HepG2 (cell line): ENCODE measurements around the gene SLC38A2. TPM values are rescaled to one million over a fixed set of nuclear protein-coding genes. Genes with fewer than 3 reads are reported as not detected.

Source experiments
- BCLAF1 ChIP-seq: fragments of 450-650 bp; IDR thresholded peaks from 2 replicates; pipeline ENCODE4 v1.6.1; 2017; ENCODE audit warnings: mild to moderate bottlenecking
- CBX1 ChIP-seq: IDR thresholded peaks from one replicate; pipeline ENCODE4 v1.6.1; 2016; ENCODE audit warnings: antibody characterized with exemption, low read depth
- CCDC6 ChIP-seq: sonication (generic); formaldehyde crosslinking; IDR thresholded peaks from 2 replicates; pipeline ENCODE4 v1.8.1; 2022; ENCODE audit warnings: mild to moderate bottlenecking, missing genetic modification reagents, moderate library complexity
- CREM ChIP-seq, 2 experiments: sonication (generic) in 1 of 2; formaldehyde crosslinking in 1 of 2; IDR thresholded peaks; 2 replicates each; pipeline versions ENCODE4 v1.4.0 to v1.6.1; 2016 to 2020; ENCODE audit warnings: antibody characterized with exemption in 1 of 2, mild to moderate bottlenecking in 1 of 2, missing genetic modification reagents in 1 of 2
- DBP ChIP-seq: sonication (generic); formaldehyde crosslinking; IDR thresholded peaks from 2 replicates; pipeline ENCODE4 v1.4.0; 2020; ENCODE audit warnings: missing genetic modification reagents; ENCODE audit errors: not compliant biosample characterization
- HHEX ChIP-seq: IDR thresholded peaks from 2 replicates; pipeline ENCODE4 v1.6.1; 2016; ENCODE audit warnings: control low read depth
- HNRNPLL ChIP-seq: fragments of 200-400 bp; formaldehyde crosslinking; IDR thresholded peaks from 2 replicates; pipeline ENCODE4 v1.6.1; 2017; ENCODE audit warnings: mild to moderate bottlenecking, low read depth, low read length; ENCODE audit not compliant: poor library complexity, severe bottlenecking
- HOMEZ ChIP-seq: IDR thresholded peaks from 2 replicates; pipeline ENCODE4 v1.6.1; 2016; ENCODE audit warnings: low read depth
- IRX3 ChIP-seq: sonication (generic); formaldehyde crosslinking; IDR thresholded peaks from 2 replicates; pipeline ENCODE4 v1.8.1; 2023; ENCODE audit warnings: mild to moderate bottlenecking, low read depth, missing genetic modification reagents, borderline replicate concordance
- KDM3A ChIP-seq: IDR thresholded peaks from 2 replicates; pipeline ENCODE4 v1.6.1; 2018; ENCODE audit warnings: low read depth, missing compliant biosample characterization
- MED8 ChIP-seq: sonication (generic); formaldehyde crosslinking; IDR thresholded peaks from 2 replicates; pipeline ENCODE4 v1.8.1; 2023; ENCODE audit warnings: mild to moderate bottlenecking, missing genetic modification reagents; ENCODE audit not compliant: insufficient replicate concordance
- NFKBIZ ChIP-seq: IDR thresholded peaks from 2 replicates; pipeline ENCODE4 v1.6.1; 2018; ENCODE audit warnings: missing genetic modification reagents, missing compliant biosample characterization
- RORA ChIP-seq: sonication (generic); formaldehyde crosslinking; IDR thresholded peaks from 2 replicates; pipeline ENCODE4 v1.5.0; 2020; ENCODE audit warnings: mild to moderate bottlenecking, missing genetic modification reagents, moderate library complexity
- TCF12 ChIP-seq, 2 experiments: fragments of 450-650 bp in 1 of 2; sonication (generic) in 1 of 2; formaldehyde crosslinking in 1 of 2; IDR thresholded peaks; 2 replicates each; pipeline versions ENCODE4 v1.6.1 to v1.8.0; 2017 to 2022; ENCODE audit warnings: antibody characterized with exemption in 1 of 2, mild to moderate bottlenecking in 1 of 2, missing genetic modification reagents in 1 of 2, moderate library complexity in 1 of 2
- ZNF512B ChIP-seq: sonication (generic); formaldehyde crosslinking; IDR thresholded peaks from 2 replicates; pipeline ENCODE4 v1.5.1; 2020; ENCODE audit warnings: missing genetic modification reagents, mild to moderate bottlenecking, borderline replicate concordance
- ZNF563 ChIP-seq: sonication (generic); formaldehyde crosslinking; IDR thresholded peaks from 2 replicates; pipeline ENCODE4 v1.8.0; 2022; ENCODE audit warnings: mild to moderate bottlenecking, moderate library complexity, missing genetic modification reagents
- ZNF576 ChIP-seq: sonication (generic); formaldehyde crosslinking; IDR thresholded peaks from 2 replicates; pipeline ENCODE4 v1.4.0; 2020; ENCODE audit warnings: mild to moderate bottlenecking, missing genetic modification reagents
- ZNF709 ChIP-seq: sonication (generic); formaldehyde crosslinking; IDR thresholded peaks from 2 replicates; pipeline ENCODE4 v1.5.0; 2020; ENCODE audit warnings: mild to moderate bottlenecking, missing genetic modification reagents
- ZNF772 ChIP-seq: sonication (generic); formaldehyde crosslinking; IDR thresholded peaks from 2 replicates; pipeline ENCODE4 v1.5.0; 2020; ENCODE audit warnings: mild to moderate bottlenecking, missing genetic modification reagents
- ZNF784 ChIP-seq: sonication (generic); formaldehyde crosslinking; IDR thresholded peaks from 2 replicates; pipeline ENCODE4 v1.5.1; 2020; ENCODE audit warnings: missing genetic modification reagents, mild to moderate bottlenecking, borderline replicate concordance
- ZNF788 ChIP-seq: sonication (generic); formaldehyde crosslinking; IDR thresholded peaks from 2 replicates; pipeline ENCODE4 v1.5.0; 2020; ENCODE audit warnings: mild to moderate bottlenecking, missing genetic modification reagents, borderline replicate concordance
- polyA plus RNA-seq, 8 experiments: library from polyadenylated mRNA; depleted of rRNA in 3 of 8; stranded (reverse) in 7 of 8; unstranded in 1 of 8; fragments of >200 nt; fragmentation: Illumina TruSeq in 4 of 8; extraction: Trizol in 4 of 8; gene quantifications; 2 replicates each; pipeline versions ENCODE4 v1.2.1 to v1.2.3, GENCODE V29; 2011 to 2016; ENCODE audit warnings: low read depth in 4 of 8, missing spikeins in 1 of 8, mixed read lengths in 1 of 8; ENCODE audit not compliant: insufficient read depth in 1 of 8
- total RNA-seq, 5 experiments: library from RNA; depleted of rRNA; stranded (reverse); fragments of >200 nt; fragmentation: Illumina TruSeq; extraction: Trizol; gene quantifications; 2 replicates each; pipeline ENCODE4 v1.2.3, GENCODE V29; 2016; ENCODE audit warnings: low read depth in 1 of 5

The SLC38A2 gene
- total and polyA plus RNA-seq, 2 of the 13 experiments (the other 11 are each of a cell fraction or from before 2014, with no cell fraction given) = 368 to 880 TPM

- TF ChIP-seq ZNF784 (CRISPR knock-in tag) (peak; percentile 43; the same call in 1 of the 2 replicates), BCLAF1 (no peak), HHEX (CRISPR knock-in tag) (no peak), TCF12 (IDR thresholded peaks at IDR 0.05) (no peak), TCF12 (CRISPR knock-in tag; IDR thresholded peaks at IDR 0.05) (no peak), NFKBIZ (CRISPR knock-in tag) (no peak), MED8 (CRISPR knock-in tag) (no peak), CREM (IDR thresholded peaks at IDR 0.05) (no peak), CREM (CRISPR knock-in tag; IDR thresholded peaks at IDR 0.05) (no peak), DBP (CRISPR knock-in tag) (no peak), HOMEZ (CRISPR knock-in tag) (no peak; the same call in 1 of the 2 replicates), KDM3A (CRISPR knock-in tag) (no peak), HNRNPLL (no peak), CCDC6 (CRISPR knock-in tag) (0 out of 2 replicates have a peak, but pooled peaks have one; percentile 45), RORA (CRISPR knock-in tag) (no peak), ZNF709 (CRISPR knock-in tag) (no peak), ZNF772 (CRISPR knock-in tag) (0 out of 2 replicates have a peak, but pooled peaks have one; percentile 44), ZNF788 (peak; percentile 49; the same call in 1 of the 2 replicates), ZNF563 (no peak), CBX1 (no peak), IRX3 (no peak), ZNF512B (CRISPR knock-in tag) (no peak), ZNF576 (CRISPR knock-in tag) (no peak)
Measured at GRCh38 chr12:46385438-46385837, 12.9 kb upstream of the SLC38A2 start (continued).
